Transverse colon (tissue), 4 donors: Measurements from ENCODE around the gene TEX11. TPM values are rescaled to one million over a fixed set of nuclear protein-coding genes. Genes with fewer than 3 reads are reported as not detected.

ENCODE experiments used
- DNase-seq: peaks from one replicate; pipeline ENCODE4 v3.0.0-alpha.2; 2019
- H3K27ac ChIP-seq, 4 donors: fragments of 200-600 bp; sonication (generic); 2 replicates each; pipeline ENCODE4 v1.5.1; 2016 to 2018; ENCODE audit warnings: inconsistent platforms in 4 of 4
- H3K27me3 ChIP-seq: fragments of 200-600 bp; sonication (generic); 2 replicates; pipeline ENCODE4 v1.5.1; 2017; ENCODE audit warnings: inconsistent platforms
- H3K36me3 ChIP-seq, 4 donors: fragments of 200-600 bp; sonication (generic); 2 replicates each; pipeline ENCODE4 v1.5.1; 2017 to 2019; ENCODE audit warnings: inconsistent platforms in 4 of 4
- H3K4me1 ChIP-seq, 4 donors: fragments of 200-600 bp; sonication (generic); 2 replicates each; pipeline ENCODE4 v1.5.1; 2017 to 2020; ENCODE audit warnings: inconsistent platforms in 4 of 4
- H3K4me3 ChIP-seq, 4 donors: fragments of 200-600 bp; sonication (generic); 1 replicate in 1 of 4; 2 replicates in 3 of 4; pipeline versions ENCODE4 v1.5.1 to v1.6.1; 2017 to 2019; ENCODE audit warnings: inconsistent platforms in 4 of 4
- H3K9me3 ChIP-seq, 2 donors: fragments of 200-600 bp; sonication (generic); 2 replicates each; pipeline ENCODE4 v1.5.1; 2017 to 2019; ENCODE audit warnings: inconsistent platforms in 2 of 2
- EP300 ChIP-seq: sonication (generic); formaldehyde crosslinking; IDR thresholded peaks from one replicate; pipeline ENCODE4 v1.6.1; 2017; ENCODE audit warnings: antibody characterized with exemption, low read depth
- POLR2A ChIP-seq: fragments of 450-650 bp; IDR thresholded peaks from one replicate; pipeline ENCODE4 v1.6.1; 2016; ENCODE audit warnings: antibody characterized with exemption, mild to moderate bottlenecking, moderate library complexity
- POLR2AphosphoS5 ChIP-seq, 3 donors: sonication (generic); formaldehyde crosslinking; IDR thresholded peaks; one replicate each; pipeline ENCODE4 v1.6.1; 2016; ENCODE audit warnings: antibody characterized with exemption in 3 of 3
- WGBS, 2 donors: methylation state at CpG; one replicate each; pipeline ENCODE4 v1.1.5; 2018; ENCODE audit warnings: low coverage in 1 of 2; 5-methylcytosine and 5-hydroxymethylcytosine counted together
- in situ Hi-C, 4 donors: fragments of 200-750 bp; cut with MboI; loops; one replicate each; pipeline versions ENCODE4 v1.15.0 to v1.15.1; 2017; ENCODE audit warnings: low sequenced_read_pairs in 3 of 4, low pct_ligation_motif_present in 1 of 4, low pct_unique_long_range_greater_than_20kb in 1 of 4
- intact Hi-C: fragments of 100-400 bp; cut with DNase I; formaldehyde crosslinking; loops from one replicate; pipeline ENCODE4 v1.15.1; 2023; ENCODE audit warnings: low total_unique reads
- total RNA-seq, 4 donors: library from RNA; depleted of rRNA; stranded (reverse); fragments of >200 nt; gene quantifications; one replicate each; pipeline ENCODE4 v1.1.0, GENCODE V29; 2016
- TF ChIP-seq, protein P1 (sequence below), 5 experiments: fragments of 200-600 bp in 3 of 5; fragments of 450-650 bp in 2 of 5; sonication (generic) in 3 of 5; IDR thresholded peaks; 1 replicate in 2 of 5; 2 replicates in 3 of 5; pipeline ENCODE4 v1.5.1; 2016 to 2017; ENCODE audit warnings: antibody characterized with exemption in 5 of 5, inconsistent platforms in 3 of 5, mild to moderate bottlenecking in 2 of 5, moderate library complexity in 1 of 5

Gene TEX11
- total RNA-seq, 4 donors from 2014 or later = 0.27 to 0.79 TPM; not detected in 2

DNA sequence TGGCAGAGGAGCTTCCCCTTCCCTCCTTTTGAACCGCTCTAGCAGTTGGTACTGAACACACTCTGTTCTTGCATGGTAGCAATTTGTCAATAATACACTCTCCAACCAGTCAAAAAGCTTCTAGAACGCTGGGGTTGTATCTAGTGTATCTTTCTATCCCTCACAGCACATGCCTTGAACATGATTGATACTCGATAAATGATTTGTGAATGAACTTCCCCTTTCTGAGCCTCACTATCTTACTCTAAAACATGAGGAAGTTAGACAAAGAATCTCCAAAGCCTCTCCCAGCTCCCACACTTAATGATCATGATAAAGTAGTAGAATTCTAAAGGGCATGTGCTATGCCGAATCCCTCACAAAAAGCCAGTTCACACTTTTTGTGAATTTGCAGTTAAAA lies 399.4 kb downstream of the TEX11 start:
- no peaks in the 10 kb centered on the region for H3K4me1 ChIP-seq
- 62% methylated on average over 4 of the region's 4 CpGs; no CpG with 5 or more reads in 1 of the 2 donors for WGBS, 2 donors
- in situ Hi-C loops = no loop called here

DNA sequence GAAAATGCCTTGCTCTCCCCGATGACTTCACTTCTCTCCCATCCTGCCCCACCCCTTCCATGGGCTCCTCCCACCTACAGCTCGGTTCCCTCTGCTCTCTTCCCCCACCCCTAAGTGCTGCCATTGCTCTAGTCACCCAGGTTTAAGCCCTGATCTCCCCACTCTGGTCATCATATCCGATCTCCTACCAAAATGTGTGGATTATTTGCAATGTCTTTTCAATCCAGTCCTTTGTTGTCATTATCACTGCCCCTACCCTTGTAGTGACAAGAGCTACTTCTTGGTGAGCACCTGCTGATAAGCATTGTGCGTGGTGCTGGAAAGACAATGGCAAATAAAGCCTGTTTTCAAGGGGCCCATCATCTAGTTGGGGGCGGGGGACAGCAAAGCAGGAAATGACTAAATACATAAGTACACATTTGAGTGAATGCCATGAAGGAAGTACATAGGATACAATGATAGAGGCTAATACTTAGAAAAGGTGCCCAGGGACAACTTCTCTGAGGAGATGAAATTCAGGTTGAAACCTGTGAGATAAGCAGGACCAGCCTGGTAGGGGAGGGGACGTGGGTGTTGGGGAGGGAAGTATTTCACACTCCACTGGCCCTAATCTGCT lies 400.1 kb downstream of the TEX11 start:
- no peaks in the 10 kb centered on the region for H3K27me3 ChIP-seq
- WGBS, 2 donors = 45 to 75% methylated on average over 1 to 6 of the region's 6 CpGs
- intact Hi-C loops = no loop called here
- no peaks in the 10 kb centered on the region for H3K4me1 ChIP-seq
- H3K9me3 ChIP-seq = no peaks in the 10 kb centered on the region
- DNase-seq = no peak
- in situ Hi-C loops = no loop called here
- H3K27ac ChIP-seq = no peak overlapping the region
- no peak overlapping the region for H3K4me3 ChIP-seq
- H3K36me3 ChIP-seq = no peaks in the 10 kb centered on the region
- TF ChIP-seq, protein P1, sequence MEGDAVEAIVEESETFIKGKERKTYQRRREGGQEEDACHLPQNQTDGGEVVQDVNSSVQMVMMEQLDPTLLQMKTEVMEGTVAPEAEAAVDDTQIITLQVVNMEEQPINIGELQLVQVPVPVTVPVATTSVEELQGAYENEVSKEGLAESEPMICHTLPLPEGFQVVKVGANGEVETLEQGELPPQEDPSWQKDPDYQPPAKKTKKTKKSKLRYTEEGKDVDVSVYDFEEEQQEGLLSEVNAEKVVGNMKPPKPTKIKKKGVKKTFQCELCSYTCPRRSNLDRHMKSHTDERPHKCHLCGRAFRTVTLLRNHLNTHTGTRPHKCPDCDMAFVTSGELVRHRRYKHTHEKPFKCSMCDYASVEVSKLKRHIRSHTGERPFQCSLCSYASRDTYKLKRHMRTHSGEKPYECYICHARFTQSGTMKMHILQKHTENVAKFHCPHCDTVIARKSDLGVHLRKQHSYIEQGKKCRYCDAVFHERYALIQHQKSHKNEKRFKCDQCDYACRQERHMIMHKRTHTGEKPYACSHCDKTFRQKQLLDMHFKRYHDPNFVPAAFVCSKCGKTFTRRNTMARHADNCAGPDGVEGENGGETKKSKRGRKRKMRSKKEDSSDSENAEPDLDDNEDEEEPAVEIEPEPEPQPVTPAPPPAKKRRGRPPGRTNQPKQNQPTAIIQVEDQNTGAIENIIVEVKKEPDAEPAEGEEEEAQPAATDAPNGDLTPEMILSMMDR (IDR thresholded peaks at IDR 0.05) = no peak
- TF ChIP-seq POLR2AphosphoS5 (IDR thresholded peaks at IDR 0.05) (no peak), EP300 (no peak), POLR2A (no peak)

More for the DNA sequence above, 399.4 kb downstream of the TEX11 start:
- no peak overlapping the region for H3K27ac ChIP-seq
- no peak for DNase-seq
- no peaks in the 10 kb centered on the region for H3K36me3 ChIP-seq
- TF ChIP-seq POLR2AphosphoS5 (IDR thresholded peaks at IDR 0.05) = no peak
- TF ChIP-seq, protein P1 (IDR thresholded peaks at IDR 0.05) = no peak
- no peak for TF ChIP-seq EP300
- TF ChIP-seq POLR2A = no peak
- no peaks in the 10 kb centered on the region for H3K9me3 ChIP-seq
- no peaks in the 10 kb centered on the region for H3K27me3 ChIP-seq
- intact Hi-C loops = no loop called here
- H3K4me3 ChIP-seq = no peak overlapping the region

DNA sequence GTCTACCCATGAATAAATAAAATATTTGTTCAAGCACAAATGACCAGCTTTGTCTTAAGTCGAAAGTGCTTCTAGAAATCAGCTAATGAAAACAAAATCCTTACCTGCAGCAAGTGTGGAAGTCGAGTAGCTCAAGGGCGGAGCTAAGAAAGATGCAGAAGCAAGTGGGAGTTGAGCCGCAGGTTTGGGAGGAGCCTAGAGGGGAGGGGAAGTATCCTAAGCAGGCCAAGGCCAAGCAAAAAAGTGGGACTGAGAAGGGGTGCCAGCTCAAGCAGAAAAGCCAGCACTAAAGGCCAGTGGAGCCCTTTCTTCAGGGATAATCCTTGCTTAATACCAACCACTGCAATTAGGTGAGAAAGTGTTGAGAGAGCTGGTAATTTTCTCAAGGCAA lies 403.1 kb downstream of the TEX11 start:
- Histone ChIP-seq H3K36me3 (peaks cover 0 to under 1% (median 0%) of the 10 kb centered on the region in 4 donors), H3K4me3 (no peak overlapping the region), H3K27me3 (no peaks in the 10 kb centered on the region), H3K9me3 (no peaks in the 10 kb centered on the region), H3K27ac (no peak overlapping the region), H3K4me1 (no peaks in the 10 kb centered on the region)
- TF ChIP-seq POLR2AphosphoS5 (IDR thresholded peaks at IDR 0.05) = no peak
- TF ChIP-seq, protein P1 (IDR thresholded peaks at IDR 0.05) = no peak
- TF ChIP-seq EP300 = no peak
- TF ChIP-seq POLR2A = no peak
- intact Hi-C loops = no loop called here
- DNase-seq = no peak
- in situ Hi-C loops = no loop called here
- 63 to 67% methylated on average over 3 to 4 of the region's 4 CpGs for WGBS, 2 donors

DNA sequence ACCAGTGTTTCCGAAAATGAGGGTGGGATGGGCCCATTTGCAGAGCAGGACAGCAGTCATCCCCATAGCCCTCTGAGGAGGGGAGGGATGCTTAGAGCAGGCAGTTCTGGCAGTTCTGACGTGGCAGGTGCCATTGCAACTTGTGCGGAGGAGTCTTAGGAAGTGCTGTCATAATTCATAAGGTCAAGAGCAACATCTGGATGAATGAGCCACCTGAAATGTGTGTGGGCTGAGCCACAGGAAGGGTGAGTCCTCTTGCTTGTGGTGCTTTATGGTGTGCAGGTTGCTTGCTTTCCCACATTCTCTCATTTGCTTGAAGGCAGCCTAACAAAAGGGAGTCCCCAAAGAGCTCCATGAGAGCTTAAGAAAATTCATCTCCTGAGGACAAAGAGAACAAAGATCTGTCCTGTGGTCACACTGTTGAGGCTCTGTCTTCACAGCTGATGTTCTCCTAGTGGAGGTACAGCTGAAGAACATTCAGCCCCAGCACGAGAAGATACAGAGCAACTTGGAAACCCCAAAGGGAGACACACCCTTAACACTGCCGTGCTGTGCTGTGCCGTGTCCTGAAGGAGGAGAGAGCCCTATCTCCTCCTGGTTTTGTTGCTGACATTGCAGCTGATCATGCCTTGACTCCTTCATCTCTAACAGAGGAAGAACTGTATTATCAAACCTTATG lies 403.6 kb downstream of the TEX11 start:
- Histone ChIP-seq H3K9me3 (no peaks in the 10 kb centered on the region), H3K27ac (no peak overlapping the region), H3K27me3 (no peaks in the 10 kb centered on the region), H3K4me1 (no peaks in the 10 kb centered on the region), H3K4me3 (no peak overlapping the region), H3K36me3 (peaks cover 0 to 6% (median 0%) of the 10 kb centered on the region in 4 donors)
- TF ChIP-seq POLR2A (no peak), EP300 (no peak)
- TF ChIP-seq, protein P1 (IDR thresholded peaks at IDR 0.05) = no peak
- in situ Hi-C loops (no loop called here), intact Hi-C loops (no loop called here)
- DNase-seq = no peak
- WGBS, 2 donors = 75% methylated on average over 6 of the region's 6 CpGs; no CpG with 5 or more reads in 1 of the 2 donors
